ENCODE results near the gene KCTD14. TPM values are rescaled to one million over a fixed set of nuclear protein-coding genes. Genes with fewer than 3 reads are reported as not detected.

KCTD14 gene
- total RNA-seq, 2 donors from 2014 or later, result 8.6 to 12.8 TPM

- no peak for TF ChIP-seq CTCF (conservative IDR thresholded peaks at IDR 0.05)
- no peaks in the 10 kb centered on the region for H3K36me3 ChIP-seq (ENCODE audit: control insufficient read depth, insufficient read depth, low read length)
- H3K36me3 Mint-ChIP-seq (ENCODE audit: low read depth), result no peaks in the 10 kb centered on the region
- H3K27ac Mint-ChIP-seq, result peak overlapping the region; percentile 84
- no peaks in the 10 kb centered on the region for H3K9me3 ChIP-seq (ENCODE audit: control insufficient read depth, low read length)
- no peak overlapping the region for H3K4me3 ChIP-seq (ENCODE audit: low read length)
- H3K27me3 Mint-ChIP-seq (ENCODE audit: insufficient read depth), result no peaks in the 10 kb centered on the region
- H3K27ac ChIP-seq (ENCODE audit: low read depth, low read length), result no peak overlapping the region
- H3K4me3 Mint-ChIP-seq, result no peak overlapping the region
- H3K4me1 ChIP-seq (ENCODE audit: control insufficient read depth, insufficient read depth, low read length), result no peaks in the 10 kb centered on the region
- H3K9me3 Mint-ChIP-seq, result no peaks in the 10 kb centered on the region
- H3K27me3 ChIP-seq (ENCODE audit: control insufficient read depth, insufficient read depth, low read length, poor library complexity, severe bottlenecking), result no peaks in the 10 kb centered on the region
- peaks cover 11% of the 10 kb centered on the region for H3K4me1 Mint-ChIP-seq
- whole genome bisulfite sequencing, 2 experiments (ENCODE audit: insufficient coverage in 1 of 2, insufficient read length in 1 of 2), result 68 to 90% methylated on average over 3 to 4 of the region's 6 CpGs
- DNase-seq, result peak; percentile 73
- no peak overlapping the region for H3K9ac ChIP-seq (ENCODE audit: extremely low read depth, low read length, poor library complexity, severe bottlenecking)
These were observed 28.1 kb upstream of the KCTD14 start for GRCh38 chr11:78050964-78051831.

GRCh38 chr11:78049348-78049747, 26.3 kb upstream of the KCTD14 start:
- no peak for DNase-seq
- H3K9me3 Mint-ChIP-seq, result no peaks in the 10 kb centered on the region
- H3K4me3 ChIP-seq (ENCODE audit: low read length), result no peak overlapping the region
- no peaks in the 10 kb centered on the region for H3K4me1 ChIP-seq (ENCODE audit: control insufficient read depth, insufficient read depth, low read length)
- H3K27ac Mint-ChIP-seq, result no peak overlapping the region
- no peak overlapping the region for H3K27ac ChIP-seq (ENCODE audit: low read depth, low read length)
- H3K27me3 ChIP-seq (ENCODE audit: control insufficient read depth, insufficient read depth, low read length, poor library complexity, severe bottlenecking), result no peaks in the 10 kb centered on the region
- peaks cover 17% of the 10 kb centered on the region for H3K4me1 Mint-ChIP-seq
- TF ChIP-seq CTCF (conservative IDR thresholded peaks at IDR 0.05), result no peak
- no peaks in the 10 kb centered on the region for H3K36me3 ChIP-seq (ENCODE audit: control insufficient read depth, insufficient read depth, low read length)
- H3K9me3 ChIP-seq (ENCODE audit: control insufficient read depth, low read length), result no peaks in the 10 kb centered on the region
- H3K27me3 Mint-ChIP-seq (ENCODE audit: insufficient read depth), result peaks cover 7% of the 10 kb centered on the region
- no peak overlapping the region for H3K4me3 Mint-ChIP-seq
- no peaks in the 10 kb centered on the region for H3K36me3 Mint-ChIP-seq (ENCODE audit: low read depth)
- 91 to 98% methylated on average over 8 of the region's 8 CpGs for WGBS, 2 experiments (ENCODE audit: insufficient coverage in 1 of 2, insufficient read length in 1 of 2)
- H3K9ac ChIP-seq (ENCODE audit: extremely low read depth, low read length, poor library complexity, severe bottlenecking), result no peak overlapping the region

DNA sequence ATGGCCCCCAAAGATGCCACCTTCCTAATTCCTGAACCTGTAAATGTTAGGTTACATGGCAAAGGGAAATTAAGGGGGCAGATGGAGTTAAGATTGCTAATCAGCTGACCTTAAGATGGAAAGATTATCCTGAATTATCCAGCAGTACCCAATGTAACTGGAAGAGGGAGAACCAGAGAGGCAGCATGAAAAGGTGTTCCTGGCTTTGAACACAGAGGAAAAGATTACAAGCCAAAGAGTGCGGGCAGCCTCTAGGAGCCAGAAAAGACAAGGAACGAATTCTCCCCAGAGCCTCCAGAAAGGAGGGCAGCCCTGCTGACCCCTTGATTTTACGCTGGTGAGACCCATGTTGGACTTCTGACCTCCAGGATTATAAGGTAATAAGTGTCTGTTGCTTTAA, 25.5 kb upstream of the KCTD14 start:
- H3K27ac ChIP-seq (ENCODE audit: low read depth, low read length), result no peak overlapping the region
- Mint-ChIP-seq H3K36me3 (ENCODE audit: low read depth) (no peaks in the 10 kb centered on the region), H3K4me1 (peaks cover 17% of the 10 kb centered on the region), H3K27ac (no peak overlapping the region), H3K27me3 (ENCODE audit: insufficient read depth) (peaks cover 7% of the 10 kb centered on the region), H3K9me3 (no peaks in the 10 kb centered on the region), H3K4me3 (no peak overlapping the region)
- TF ChIP-seq CTCF (conservative IDR thresholded peaks at IDR 0.05), result peak; percentile 33
- H3K4me3 ChIP-seq (ENCODE audit: low read length), result no peak overlapping the region
- H3K27me3 ChIP-seq (ENCODE audit: control insufficient read depth, insufficient read depth, low read length, poor library complexity, severe bottlenecking), result no peaks in the 10 kb centered on the region
- no peak for DNase-seq
- H3K36me3 ChIP-seq (ENCODE audit: control insufficient read depth, insufficient read depth, low read length), result no peaks in the 10 kb centered on the region
- no peak overlapping the region for H3K9ac ChIP-seq (ENCODE audit: extremely low read depth, low read length, poor library complexity, severe bottlenecking)
- WGBS, 2 experiments (ENCODE audit: insufficient coverage in 1 of 2, insufficient read length in 1 of 2), result 91 to 94% methylated on average over 2 to 3 of the region's 3 CpGs
- H3K4me1 ChIP-seq (ENCODE audit: control insufficient read depth, insufficient read depth, low read length), result no peaks in the 10 kb centered on the region
- no peaks in the 10 kb centered on the region for H3K9me3 ChIP-seq (ENCODE audit: control insufficient read depth, low read length)

All from endodermal cell (in vitro differentiated cells).